CD1c-positive myeloid dendritic cell (primary cell): Measurements from ENCODE around the gene CYP2U1.
A peak's percentile ranks its signal among the peaks of the same experiment; 100 is the strongest.

ENCODE experiments used
- DNase-seq: peaks from one replicate; pipeline ENCODE4 v3.0.0-alpha.2; 2016; ENCODE audit errors: extremely low spot score

CYP2U1 gene

GRCh38 chr4:107987916-107988762, 56.8 kb downstream of the CYP2U1 start:
- peak; percentile 35 for DNase-seq

GRCh38 chr4:107988763-107989035, 57.4 kb downstream of the CYP2U1 start:
- DNase-seq, result no peak

GRCh38 chr4:107989162-107989536, 57.8 kb downstream of the CYP2U1 start:
- DNase-seq, result no peak

GRCh38 chr4:107989537-107990386, 58.4 kb downstream of the CYP2U1 start, which contains the start of gene HADH:
HADH (plus strand) TSS chr4:107989889; CDS start chr4:107989933, 44 bp downstream.
- peak; percentile 98 for DNase-seq

GRCh38 chr4:107991945-107992630, 60.7 kb downstream of the CYP2U1 start:
- DNase-seq, result no peak

GRCh38 chr4:107993969-107994368, 62.6 kb downstream of the CYP2U1 start:
- DNase-seq, result peak; percentile 25

GRCh38 chr4:107994894-107995293, 63.5 kb downstream of the CYP2U1 start:
- no peak for DNase-seq

- no peak for DNase-seq
Observed at GRCh38 chr4:107996949-107997788, 65.8 kb downstream of the CYP2U1 start.

GRCh38 chr4:107997794-107998193, 66.4 kb downstream of the CYP2U1 start:
- DNase-seq, result no peak

- no peak for DNase-seq
Observed at GRCh38 chr4:107999932-108000539, 68.7 kb downstream of the CYP2U1 start.

- DNase-seq, result no peak
Observed at GRCh38 chr4:108001540-108002135, 70.3 kb downstream of the CYP2U1 start.
